Esophagus squamous epithelium (tissue), 5 donors: ENCODE results near the gene MAST3. TPM values are rescaled to one million over a fixed set of nuclear protein-coding genes. Genes with fewer than 3 reads are reported as not detected.
A peak's percentile ranks its signal among the peaks of the same experiment; 100 is the strongest.

Experiments used
- DNase-seq: peaks from one replicate; lab custom pipeline; 2025; lab: John Stamatoyannopoulos, UW
- H3K27ac ChIP-seq, 4 donors: fragments of 200-600 bp; sonication (generic); one replicate each; pipeline ENCODE4 v1.5.1; 2016 to 2019; ENCODE audit warnings: mild to moderate bottlenecking in 1 of 4
- H3K27me3 ChIP-seq, 4 donors: fragments of 200-600 bp; sonication (generic); 1 replicate in 3 of 4; 2 replicates in 1 of 4; pipeline versions ENCODE4 v1.5.1 to v1.6.0; 2017 to 2021; ENCODE audit warnings: antibody characterized with exemption in 1 of 4
- H3K36me3 ChIP-seq, 3 donors: fragments of 200-600 bp; sonication (generic); one replicate each; pipeline ENCODE4 v1.5.1; 2016 to 2019
- H3K4me1 ChIP-seq, 3 donors: fragments of 200-600 bp; sonication (generic); one replicate each; pipeline ENCODE4 v1.5.1; 2017 to 2019
- H3K4me3 ChIP-seq, 4 donors: fragments of 200-600 bp; sonication (generic); 1 replicate in 3 of 4; 2 replicates in 1 of 4; pipeline ENCODE4 v1.5.1; 2016 to 2019; ENCODE audit warnings: mild to moderate bottlenecking in 2 of 4, moderate library complexity in 1 of 4
- H3K9me3 ChIP-seq, 3 donors: fragments of 200-600 bp; sonication (generic); one replicate each; pipeline ENCODE4 v1.5.1; 2016 to 2019
- CTCF ChIP-seq, 6 experiments: fragments of 450-650 bp in 4 of 6; fragments of 200-600 bp in 2 of 6; sonication (generic) in 2 of 6; IDR thresholded peaks; one replicate each; pipeline ENCODE4 v1.5.1; 2016 to 2019; ENCODE audit warnings: antibody characterized with exemption in 6 of 6, mild to moderate bottlenecking in 4 of 6, moderate library complexity in 4 of 6
- POLR2A ChIP-seq, 4 donors: fragments of 450-650 bp; IDR thresholded peaks; one replicate each; pipeline ENCODE4 v1.6.1; 2017; ENCODE audit warnings: antibody characterized with exemption in 4 of 4, mild to moderate bottlenecking in 4 of 4, moderate library complexity in 3 of 4
- WGBS, 2 donors: methylation state at CpG; one replicate each; pipeline ENCODE4 v1.1.5; 2018; 5-methylcytosine and 5-hydroxymethylcytosine counted together
- intact Hi-C: fragments of 100-400 bp; cut with DNase I; formaldehyde crosslinking; loops from one replicate; pipeline ENCODE4 v1.15.0; 2022
- total RNA-seq, 4 donors: library from RNA; depleted of rRNA; stranded (reverse); fragments of >200 nt; gene quantifications; one replicate each; pipeline ENCODE4 v1.1.0, GENCODE V29; 2016
- donor health status: DM: yes; HTN: yes; CAD: no.

The MAST3 gene
- total RNA-seq, 4 donors from 2014 or later: 2.3 to 4.8 (median 4.1) TPM

GRCh38 chr19:18161636-18162002 is 64.0 kb downstream of the MAST3 start:
- peak in 1 of 6 experiments; percentile 0 for TF ChIP-seq CTCF (IDR thresholded peaks at IDR 0.05)
- TF ChIP-seq POLR2A (IDR thresholded peaks at IDR 0.05): no peak
- Histone ChIP-seq H3K27me3 (no peaks in the 10 kb centered on the region), H3K9me3 (no peaks in the 10 kb centered on the region), H3K27ac (peak overlapping the region; percentile 61 to 87 (median 82)), H3K36me3 (peaks cover 5 to 50% (median 28%) of the 10 kb centered on the region in 3 donors), H3K4me1 (peaks cover 28 to 55% (median 39%) of the 10 kb centered on the region in 3 donors), H3K4me3 (peak overlapping the region in 3 of 4 donors; percentile 40 to 70 (median 51))
- intact Hi-C loops: no loop called here
- WGBS, 2 donors: 36 to 67% methylated on average over 3 to 9 of the region's 19 CpGs
- no peak for DNase-seq

GRCh38 chr19:18164072-18164471 is 66.5 kb downstream of the MAST3 start:
- no peaks in the 10 kb centered on the region for H3K27me3 ChIP-seq
- no peak for DNase-seq
- TF ChIP-seq CTCF (IDR thresholded peaks at IDR 0.05): no peak
- TF ChIP-seq POLR2A (IDR thresholded peaks at IDR 0.05): no peak
- no peak overlapping the region for H3K4me3 ChIP-seq
- peaks cover 18 to 74% (median 45%) of the 10 kb centered on the region in 3 donors for H3K36me3 ChIP-seq
- intact Hi-C loops: no loop called here
- H3K9me3 ChIP-seq: no peaks in the 10 kb centered on the region
- no peak overlapping the region for H3K27ac ChIP-seq
- peaks cover 15 to 31% (median 17%) of the 10 kb centered on the region in 3 donors for H3K4me1 ChIP-seq
- 93 to 97% methylated on average over 7 of the region's 7 CpGs for WGBS, 2 donors

- no peaks in the 10 kb centered on the region for H3K27me3 ChIP-seq
- 95 to 100% methylated on average over 9 to 12 of the region's 15 CpGs for WGBS, 2 donors
- TF ChIP-seq CTCF (IDR thresholded peaks at IDR 0.05) (no peak), POLR2A (IDR thresholded peaks at IDR 0.05) (no peak)
- H3K4me1 ChIP-seq: peaks cover 8 to 12% (median 10%) of the 10 kb centered on the region in 3 donors
- H3K9me3 ChIP-seq: no peaks in the 10 kb centered on the region
- no peak overlapping the region for H3K27ac ChIP-seq
- intact Hi-C loops: no loop called here
- H3K36me3 ChIP-seq: peaks cover 19 to 83% (median 45%) of the 10 kb centered on the region in 3 donors
- no peak overlapping the region for H3K4me3 ChIP-seq
- no peak for DNase-seq
Measured at GRCh38 chr19:18165794-18166544, 68.4 kb downstream of the MAST3 start.

GRCh38 chr19:18167011-18167410 is 69.4 kb downstream of the MAST3 start:
- intact Hi-C loops: no loop called here
- peaks cover under 1 to 4% (median under 1%) of the 10 kb centered on the region in 3 donors for H3K4me1 ChIP-seq
- H3K27ac ChIP-seq: no peak overlapping the region
- 88 to 93% methylated on average over 12 to 13 of the region's 21 CpGs for WGBS, 2 donors
- no peaks in the 10 kb centered on the region for H3K9me3 ChIP-seq
- no peaks in the 10 kb centered on the region for H3K27me3 ChIP-seq
- no peak overlapping the region for H3K4me3 ChIP-seq
- TF ChIP-seq POLR2A (IDR thresholded peaks at IDR 0.05) (no peak), CTCF (IDR thresholded peaks at IDR 0.05) (no peak)
- peaks cover 19 to 79% (median 45%) of the 10 kb centered on the region in 3 donors for H3K36me3 ChIP-seq
- DNase-seq: no peak

GRCh38 chr19:18167975-18168645 is 70.5 kb downstream of the MAST3 start:
- TF ChIP-seq CTCF (IDR thresholded peaks at IDR 0.05) (peak; percentile 30 to 71 (median 64)), POLR2A (IDR thresholded peaks at IDR 0.05) (no peak)
- H3K4me3 ChIP-seq: no peak overlapping the region
- no peaks in the 10 kb centered on the region for H3K9me3 ChIP-seq
- WGBS, 2 donors: 44 to 64% methylated on average over 5 to 14 of the region's 14 CpGs
- no peak overlapping the region for H3K27ac ChIP-seq
- H3K27me3 ChIP-seq: no peaks in the 10 kb centered on the region
- intact Hi-C loops: no loop called here
- peaks cover 0 to 13% (median under 1%) of the 10 kb centered on the region in 3 donors for H3K4me1 ChIP-seq
- H3K36me3 ChIP-seq: peaks cover 19 to 68% (median 40%) of the 10 kb centered on the region in 3 donors
- DNase-seq: no peak
